SU-DHL-6 (cell line): Measurements from ENCODE around the gene EYA2.

ENCODE experiments used
- H2AFZ ChIP-seq: fragments of 200-600 bp; sonication (generic); 2 replicates; pipeline ENCODE4 v1.6.1; 2014; ENCODE audit warnings: low read depth, mild to moderate bottlenecking, moderate library complexity, mixed read lengths, antibody characterized with exemption, low read length; ENCODE audit not compliant: severe bottlenecking
- H3F3A ChIP-seq: fragments of 200-600 bp; shearing (Covaris generic); 2 replicates; pipeline ENCODE4 v1.6.0; 2016; ENCODE audit warnings: antibody characterized with exemption, mild to moderate bottlenecking; ENCODE audit not compliant: insufficient read depth
- H3K27ac ChIP-seq: fragments of 200-600 bp; sonication (generic); 2 replicates; pipeline ENCODE4 v1.5.1; 2016; ENCODE audit warnings: low read depth, mild to moderate bottlenecking, low read length, moderate library complexity, mixed read lengths
- H3K27me3 ChIP-seq: fragments of 200-600 bp; sonication (generic), shearing (Covaris generic); 2 replicates; pipeline ENCODE4 v1.6.0; 2014; ENCODE audit warnings: mild to moderate bottlenecking, low read length
- H3K36me3 ChIP-seq: fragments of 200-600 bp; sonication (generic); 2 replicates; pipeline ENCODE4 v1.6.1; 2014; ENCODE audit warnings: mild to moderate bottlenecking, low read length, mixed read lengths
- H3K4me2 ChIP-seq: fragments of 300-600, 200-600 bp; shearing (Covaris generic), sonication (generic); 2 replicates; pipeline ENCODE4 v1.6.0; 2014; ENCODE audit warnings: low read length, low read depth, mild to moderate bottlenecking; ENCODE audit not compliant: poor library complexity, severe bottlenecking
- H3K4me3 ChIP-seq: fragments of 200-600 bp; sonication (generic); 2 replicates; pipeline ENCODE4 v1.5.1; 2014; ENCODE audit warnings: antibody characterized with exemption, low read length, mild to moderate bottlenecking, mixed read lengths; ENCODE audit not compliant: insufficient read depth, poor library complexity, severe bottlenecking
- H3K79me2 ChIP-seq: fragments of 200-600 bp; sonication (generic); 2 replicates; pipeline ENCODE4 v1.6.1; 2014; ENCODE audit warnings: mild to moderate bottlenecking, low read length, moderate library complexity; ENCODE audit not compliant: insufficient read depth
- H3K9ac ChIP-seq: fragments of 200-600 bp; sonication (generic); 2 replicates; pipeline ENCODE4 v1.7.0; 2014; ENCODE audit warnings: mild to moderate bottlenecking, low read length
- H3K9me2 ChIP-seq: fragments of 200-600 bp; sonication (generic); replicated peaks from 2 replicates; pipeline ENCODE4 v1.6.1; 2014; ENCODE audit warnings: low read length; ENCODE audit not compliant: insufficient read depth
- H3K9me3 ChIP-seq: fragments of 200-600 bp; sonication (generic); 2 replicates; pipeline ENCODE4 v1.6.1; 2014; ENCODE audit warnings: low read length, mixed read lengths; ENCODE audit not compliant: insufficient read depth
- H4K20me1 ChIP-seq: fragments of 200-600 bp; sonication (generic); 2 replicates; pipeline ENCODE4 v1.6.1; 2014; ENCODE audit warnings: low read depth, mild to moderate bottlenecking, antibody characterized with exemption, low read length, moderate library complexity, mixed read lengths
- CTCF ChIP-seq: fragments of 200-600 bp; sonication (generic); IDR thresholded peaks from one replicate; pipeline ENCODE4 v1.5.1; 2017; ENCODE audit warnings: antibody characterized with exemption, mild to moderate bottlenecking, low read length, moderate library complexity; ENCODE audit not compliant: insufficient read depth, poor library complexity, severe bottlenecking
- EZH2phosphoT487 ChIP-seq: fragments of 200-600 bp; sonication (generic), shearing (Covaris generic); conservative IDR thresholded peaks from 2 replicates; pipeline ENCODE4 v1.6.1; 2018; ENCODE audit warnings: mild to moderate bottlenecking, antibody characterized with exemption, low read length, moderate library complexity, mixed read lengths

The EYA2 gene

GRCh38 chr20:47149939-47150338 lies 255.3 kb downstream of the EYA2 start:
- H3K27me3 ChIP-seq, result no peaks in the 10 kb centered on the region
- no peak overlapping the region for H3K9ac ChIP-seq
- TF ChIP-seq CTCF, result no peak
- no peak for TF ChIP-seq EZH2phosphoT487
- no peaks in the 10 kb centered on the region for H3K9me3 ChIP-seq
- H3K4me3 ChIP-seq, result no peak overlapping the region
- H3K36me3 ChIP-seq, result no peaks in the 10 kb centered on the region
- H3K79me2 ChIP-seq, result no peaks in the 10 kb centered on the region
- H3K9me2 ChIP-seq, result no peaks in the 10 kb centered on the region
- no peaks in the 10 kb centered on the region for H3F3A ChIP-seq
- H2AFZ ChIP-seq, result no peak overlapping the region
- no peaks in the 10 kb centered on the region for H4K20me1 ChIP-seq
- H3K27ac ChIP-seq, result no peak overlapping the region
- no peak overlapping the region for H3K4me2 ChIP-seq

GRCh38 chr20:47150403-47151152 lies 255.9 kb downstream of the EYA2 start:
- Histone ChIP-seq H3F3A (no peaks in the 10 kb centered on the region), H3K27ac (no peak overlapping the region), H3K36me3 (no peaks in the 10 kb centered on the region), H3K79me2 (no peaks in the 10 kb centered on the region), H3K9me2 (no peaks in the 10 kb centered on the region), H3K27me3 (no peaks in the 10 kb centered on the region), H3K4me3 (no peak overlapping the region), H3K9me3 (no peaks in the 10 kb centered on the region), H2AFZ (no peak overlapping the region), H3K9ac (no peak overlapping the region), H4K20me1 (no peaks in the 10 kb centered on the region), H3K4me2 (no peak overlapping the region)
- TF ChIP-seq EZH2phosphoT487, result no peak
- peak; percentile 58 for TF ChIP-seq CTCF

- H2AFZ ChIP-seq, result no peak overlapping the region
- H3K4me3 ChIP-seq, result no peak overlapping the region
- H3K36me3 ChIP-seq, result no peaks in the 10 kb centered on the region
- no peak overlapping the region for H3K4me2 ChIP-seq
- TF ChIP-seq EZH2phosphoT487 (no peak), CTCF (no peak)
- no peaks in the 10 kb centered on the region for H3F3A ChIP-seq
- no peaks in the 10 kb centered on the region for H3K79me2 ChIP-seq
- no peak overlapping the region for H3K27ac ChIP-seq
- H3K9me2 ChIP-seq, result no peaks in the 10 kb centered on the region
- no peaks in the 10 kb centered on the region for H3K9me3 ChIP-seq
- H3K9ac ChIP-seq, result no peak overlapping the region
- no peaks in the 10 kb centered on the region for H3K27me3 ChIP-seq
- no peaks in the 10 kb centered on the region for H4K20me1 ChIP-seq
Measured at GRCh38 chr20:47152068-47152467, 257.4 kb downstream of the EYA2 start.
